Measurements from ENCODE around the gene RETREG3.
A peak's percentile ranks its signal among the peaks of the same experiment; 100 is the strongest.

DNA sequence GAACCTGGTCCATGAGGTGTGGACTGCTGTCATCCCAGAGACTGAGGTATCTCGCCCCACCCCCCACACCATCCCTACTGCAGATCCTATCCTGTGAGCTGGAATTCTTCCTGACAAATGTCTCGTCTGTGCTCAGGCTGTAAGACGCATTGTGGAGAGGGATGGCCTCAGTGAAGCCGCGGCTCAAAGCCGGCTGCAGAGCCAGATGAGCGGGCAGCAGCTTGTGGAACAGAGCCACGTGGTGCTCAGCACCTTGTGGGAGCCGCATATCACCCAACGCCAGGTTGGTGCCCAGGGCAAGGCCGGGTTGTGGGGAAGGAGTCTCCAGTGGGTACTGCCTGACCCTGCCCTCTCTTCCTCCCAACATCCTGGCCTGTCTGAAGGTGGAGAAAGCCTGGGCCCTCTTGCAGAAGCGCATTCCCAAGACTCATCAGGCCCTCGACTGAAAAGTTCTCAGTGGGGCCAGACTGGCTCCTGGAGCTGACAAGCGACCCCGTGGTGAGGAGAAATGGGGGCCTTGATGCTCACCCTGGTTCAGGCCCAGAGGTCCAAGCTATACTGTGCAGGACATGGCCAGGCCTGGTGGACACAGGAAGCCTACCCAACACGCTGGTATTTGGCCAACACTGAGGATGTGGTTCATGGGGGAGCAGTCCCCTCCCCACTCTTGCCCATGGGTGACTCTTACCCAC, 43.5 kb downstream of the RETREG3 start:
- TF ChIP-seq, protein P1, sequence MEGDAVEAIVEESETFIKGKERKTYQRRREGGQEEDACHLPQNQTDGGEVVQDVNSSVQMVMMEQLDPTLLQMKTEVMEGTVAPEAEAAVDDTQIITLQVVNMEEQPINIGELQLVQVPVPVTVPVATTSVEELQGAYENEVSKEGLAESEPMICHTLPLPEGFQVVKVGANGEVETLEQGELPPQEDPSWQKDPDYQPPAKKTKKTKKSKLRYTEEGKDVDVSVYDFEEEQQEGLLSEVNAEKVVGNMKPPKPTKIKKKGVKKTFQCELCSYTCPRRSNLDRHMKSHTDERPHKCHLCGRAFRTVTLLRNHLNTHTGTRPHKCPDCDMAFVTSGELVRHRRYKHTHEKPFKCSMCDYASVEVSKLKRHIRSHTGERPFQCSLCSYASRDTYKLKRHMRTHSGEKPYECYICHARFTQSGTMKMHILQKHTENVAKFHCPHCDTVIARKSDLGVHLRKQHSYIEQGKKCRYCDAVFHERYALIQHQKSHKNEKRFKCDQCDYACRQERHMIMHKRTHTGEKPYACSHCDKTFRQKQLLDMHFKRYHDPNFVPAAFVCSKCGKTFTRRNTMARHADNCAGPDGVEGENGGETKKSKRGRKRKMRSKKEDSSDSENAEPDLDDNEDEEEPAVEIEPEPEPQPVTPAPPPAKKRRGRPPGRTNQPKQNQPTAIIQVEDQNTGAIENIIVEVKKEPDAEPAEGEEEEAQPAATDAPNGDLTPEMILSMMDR (IDR thresholded peaks at IDR 0.05 in 8 of 11, conservative IDR thresholded peaks at IDR 0.05 in 3 of 11) = no peak
- peak in 1 of 3 donors; percentile 16 for TF ChIP-seq POLR2AphosphoS5 (IDR thresholded peaks at IDR 0.05)
